NCI-H526 treated with DMSO at 0.1 percent for 48 hours (cell line): Measurements from ENCODE around the gene IFITM2.

Experiments
- DNase-seq: peaks from one replicate; lab custom pipeline; 2025; lab: John Stamatoyannopoulos, UW

IFITM2 gene

GRCh38 chr11:293271-293851, 14.3 kb upstream of the IFITM2 start:
- DNase-seq: no peak

DNA sequence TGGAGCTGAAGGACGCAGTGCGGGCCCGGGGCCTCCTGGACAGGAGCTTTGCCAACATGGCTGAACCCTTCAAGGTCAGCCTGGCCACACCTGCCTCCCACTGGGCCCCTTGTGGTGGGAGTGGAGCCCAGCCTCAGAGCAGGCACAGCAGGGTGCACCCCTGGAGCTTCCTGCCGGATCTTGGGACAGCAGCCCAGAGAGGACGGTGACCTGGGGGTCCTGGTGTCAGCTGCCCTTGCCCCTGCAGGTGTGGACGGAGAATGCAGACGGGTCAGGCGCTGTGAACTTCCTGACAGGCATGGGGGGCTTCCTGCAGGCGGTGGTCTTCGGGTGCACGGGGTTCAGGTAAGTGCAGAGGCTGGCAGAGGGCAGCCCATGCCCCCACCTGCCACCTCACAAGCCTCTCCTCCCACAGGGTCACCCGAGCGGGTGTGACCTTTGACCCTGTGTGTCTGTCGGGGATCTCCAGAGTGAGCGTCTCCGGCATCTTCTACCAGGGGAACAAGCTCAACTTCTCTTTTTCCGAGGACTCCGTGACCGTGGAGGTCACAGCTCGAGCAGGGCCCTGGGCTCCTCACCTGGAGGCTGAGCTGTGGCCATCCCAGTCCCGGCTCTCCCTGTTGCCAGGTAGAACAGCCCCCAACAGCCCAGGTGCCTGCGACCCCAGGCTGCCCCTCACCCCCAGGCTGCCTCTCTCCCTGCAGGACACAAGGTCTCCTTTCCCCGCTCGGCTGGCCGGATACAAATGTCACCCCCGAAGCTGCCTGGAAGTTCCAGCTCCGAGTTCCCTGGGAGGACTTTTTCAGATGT, 13.6 kb upstream of the IFITM2 start:
- DNase-seq: no peak

GRCh38 chr11:294780-295179, 12.8 kb upstream of the IFITM2 start:
- no peak for DNase-seq

- no peak for DNase-seq
These were observed 12.1 kb upstream of the IFITM2 start for GRCh38 chr11:295351-296170.

- DNase-seq: no peak
These were observed 11.2 kb upstream of the IFITM2 start for GRCh38 chr11:296171-297050.

DNA sequence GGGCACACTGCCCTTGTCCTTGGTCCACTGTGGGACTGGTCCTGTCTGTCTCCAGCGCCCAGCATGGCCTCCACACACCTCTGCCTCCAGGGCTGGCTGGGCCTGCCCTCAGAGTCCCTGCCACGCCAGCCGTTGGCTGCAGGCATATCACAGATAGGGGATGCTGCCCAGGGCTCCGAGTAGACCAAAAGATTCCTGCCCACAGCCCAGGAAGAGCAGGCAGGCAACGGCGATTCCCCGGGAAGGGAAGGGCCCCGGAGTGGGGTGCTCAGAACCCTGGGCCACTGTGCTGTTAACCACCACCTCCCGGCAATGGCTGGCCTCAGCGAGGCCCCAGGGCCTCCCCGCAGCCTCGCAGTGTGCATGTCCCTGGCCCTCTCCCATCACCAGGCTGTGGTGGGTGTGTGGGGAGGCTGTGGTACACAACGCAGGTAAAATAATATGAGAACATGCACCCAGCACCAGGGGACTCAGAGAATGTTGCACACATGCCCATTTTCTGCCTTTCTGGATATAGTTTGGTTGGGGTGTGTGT, 10.5 kb upstream of the IFITM2 start:
- no peak for DNase-seq

- DNase-seq: no peak
These were observed 9.8 kb upstream of the IFITM2 start for GRCh38 chr11:297586-298405.

DNA sequence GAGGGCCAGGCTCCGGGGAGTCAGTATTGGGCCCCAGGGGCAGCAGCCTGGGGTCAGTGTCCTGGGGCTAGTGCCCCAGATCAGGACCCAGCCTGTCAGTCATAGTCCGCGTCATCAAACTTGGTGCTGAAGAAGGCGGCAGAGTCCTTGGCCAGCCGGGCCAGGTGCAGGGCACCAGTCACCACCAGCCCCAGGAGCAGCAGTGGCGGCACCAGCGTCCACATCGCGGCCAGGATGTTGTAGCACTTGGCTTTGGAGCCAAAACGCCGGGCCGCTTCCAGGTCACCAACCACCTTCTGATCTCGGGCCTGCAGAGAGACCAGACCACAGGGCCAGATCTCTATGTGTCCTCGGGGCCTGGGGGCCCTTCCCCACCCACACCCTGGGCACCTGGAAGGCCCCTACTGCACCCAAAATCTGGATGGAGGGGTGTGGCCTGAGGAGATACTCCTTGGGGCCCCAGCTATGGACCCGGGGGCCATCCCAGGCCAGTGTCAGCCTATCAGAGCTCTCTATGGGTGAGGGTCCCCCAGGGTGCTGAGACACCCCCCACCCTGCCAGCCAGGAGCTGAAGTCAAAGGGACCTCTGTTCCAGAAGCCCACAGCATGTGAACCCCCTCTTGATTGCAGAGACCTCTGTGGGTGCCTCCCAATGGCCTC, 9.1 kb upstream of the IFITM2 start:
- DNase-seq: no peak

- DNase-seq: no peak
These were observed 8.3 kb upstream of the IFITM2 start, which contains the start of gene IFITM5 for GRCh38 chr11:299081-299891. IFITM5 (minus strand) TSS chr11:299526; CDS start chr11:299490, 36 bp downstream.

GRCh38 chr11:299951-300735, 7.5 kb upstream of the IFITM2 start:
- no peak for DNase-seq

DNA sequence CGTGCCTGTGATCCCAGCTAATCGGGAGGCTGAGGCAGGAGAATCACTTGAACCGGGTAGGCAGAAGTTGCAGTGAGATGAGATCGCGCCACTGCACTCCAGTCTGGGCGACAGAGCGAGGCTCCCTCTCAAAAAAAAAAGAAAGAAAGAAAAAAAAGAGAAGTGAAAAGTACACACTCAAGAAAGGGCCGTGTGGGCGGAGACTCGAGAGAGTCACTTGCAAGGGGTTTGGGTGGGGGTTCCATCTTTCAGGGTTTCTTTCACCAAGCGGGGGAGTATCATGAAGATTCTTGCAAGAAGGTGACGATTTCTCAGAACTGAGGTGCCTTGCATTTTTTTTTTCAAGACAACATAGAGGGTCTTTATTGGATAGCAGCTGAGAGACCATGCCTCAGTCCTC, 4.3 kb upstream of the IFITM2 start:
- no peak for DNase-seq

GRCh38 chr11:304061-304506, 3.5 kb upstream of the IFITM2 start:
- DNase-seq: no peak

DNA sequence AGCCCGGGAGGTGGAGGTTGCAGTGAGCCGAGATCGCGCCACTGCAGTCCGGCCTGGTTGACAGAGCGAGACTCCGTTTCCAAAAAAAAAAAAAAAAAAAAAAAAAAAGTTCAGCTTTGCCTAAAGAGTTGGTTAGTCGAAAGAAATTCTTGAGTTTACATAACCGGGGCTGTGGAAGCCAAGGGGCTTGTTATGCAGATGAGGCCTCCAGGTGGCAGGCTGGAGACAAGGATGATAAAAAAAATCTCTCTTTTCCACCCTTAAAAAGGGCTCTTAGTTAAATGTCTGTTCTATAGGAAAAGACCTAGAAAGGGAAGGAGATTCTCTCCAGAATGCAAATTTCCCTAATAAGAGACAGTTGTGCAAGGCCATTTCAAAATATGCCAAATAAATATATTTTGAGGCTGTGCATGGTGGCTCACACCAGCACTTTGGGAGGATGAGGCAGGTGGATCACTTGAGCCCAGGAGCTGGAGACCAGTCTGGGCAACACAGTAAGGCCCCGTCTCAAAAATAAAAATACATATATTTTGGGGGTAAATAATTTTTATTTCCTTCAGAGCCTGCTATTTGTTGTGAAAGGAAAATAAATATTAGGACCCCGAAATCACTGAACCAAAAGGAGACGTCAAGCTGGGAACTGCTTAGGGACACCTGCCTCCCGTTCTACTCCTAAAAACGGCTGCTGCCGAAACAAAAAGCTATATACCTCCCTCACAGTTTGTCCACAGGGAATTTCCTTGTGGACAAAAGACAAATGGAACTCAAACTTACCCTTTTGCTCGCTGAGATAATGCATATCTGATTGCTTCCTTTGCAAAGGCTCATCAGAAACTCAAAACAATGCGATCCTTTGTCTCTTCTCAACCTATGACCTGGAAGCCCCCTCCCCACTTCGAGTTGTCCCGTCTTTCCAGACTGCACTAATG, 2.4 kb upstream of the IFITM2 start:
- no peak for DNase-seq

- DNase-seq: no peak
These were observed 1.8 kb upstream of the IFITM2 start for GRCh38 chr11:305844-306211.

DNA sequence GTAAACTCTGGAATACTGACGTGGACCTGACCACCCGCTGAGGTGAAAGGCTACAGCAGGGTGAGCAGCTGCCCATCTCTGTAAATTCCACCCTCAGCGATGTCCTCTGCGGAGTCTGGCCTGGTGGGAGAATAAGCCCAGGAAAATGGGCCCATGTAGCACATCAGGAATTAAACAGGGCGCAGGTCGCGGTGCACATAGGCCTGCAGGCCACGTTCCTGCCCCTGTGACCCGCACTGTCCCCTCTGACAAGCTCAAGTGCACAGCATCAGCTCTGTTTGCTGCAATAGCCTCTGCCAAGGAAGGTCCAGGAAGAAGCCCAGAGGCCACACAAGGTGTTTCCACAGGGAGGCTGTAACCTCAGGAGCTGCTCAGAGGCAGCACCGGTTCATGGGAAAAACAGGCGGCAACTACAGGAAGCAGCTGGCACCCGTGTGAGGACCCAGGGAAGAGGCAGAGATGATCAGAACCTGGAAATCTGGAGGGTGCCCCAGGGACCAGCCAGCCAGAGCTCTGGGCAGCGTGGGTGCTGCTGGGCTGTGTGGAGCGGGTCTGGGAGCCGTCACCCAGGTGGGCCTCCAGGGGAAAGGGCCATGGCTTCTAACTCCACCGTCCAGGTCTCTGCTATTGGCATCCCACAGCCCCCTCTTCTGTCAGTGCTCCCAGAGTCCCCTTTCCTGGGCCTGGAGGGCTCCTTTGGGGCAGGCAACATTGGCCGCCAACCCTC, 808 bp upstream of the IFITM2 start:
- DNase-seq: no peak
